Fibroblast of gingiva (primary cell): Measurements from ENCODE around the gene VCPKMT.

Source experiments
- DNase-seq: peaks from one replicate; pipeline ENCODE4 v3.0.0-alpha.2; 2011; ENCODE audit warnings: low read depth

VCPKMT gene

DNA sequence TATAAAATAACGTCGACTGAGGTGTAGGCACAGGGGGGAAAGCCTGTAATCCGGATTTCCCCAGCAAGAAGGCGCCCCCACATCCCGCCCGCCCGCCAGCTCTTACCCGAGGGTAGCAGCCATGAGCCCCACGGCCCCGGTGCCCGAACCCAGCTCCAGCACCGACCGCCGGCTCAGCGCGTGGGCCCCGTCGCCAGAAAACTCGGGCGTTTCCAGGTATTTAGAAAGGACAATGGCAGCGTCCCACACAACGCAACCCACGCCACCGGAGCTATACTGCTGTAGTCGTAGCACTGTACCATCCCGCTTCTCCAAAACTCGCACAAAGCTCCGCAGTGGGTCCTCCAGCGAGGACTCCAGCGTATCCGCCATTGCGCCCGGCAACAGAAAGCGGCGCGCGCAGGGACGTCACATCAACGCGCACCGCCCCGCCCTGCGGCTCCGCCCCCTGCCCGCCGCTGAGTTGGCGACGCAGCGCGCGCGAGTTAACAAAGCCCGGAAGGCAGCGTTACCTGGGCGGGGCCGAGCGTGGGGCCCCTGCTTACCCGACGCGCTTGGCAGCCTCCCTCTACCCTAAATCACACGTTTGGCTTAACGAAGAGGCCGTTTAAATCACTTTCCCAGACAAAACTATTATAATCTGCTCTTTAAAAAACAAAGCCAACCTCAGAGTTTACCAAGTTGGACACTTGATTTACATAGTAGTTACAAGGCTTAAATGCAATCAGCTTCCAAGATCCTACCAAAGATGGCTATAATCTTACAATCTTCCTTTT lies at the start of gene VCPKMT:
Gene VCPKMT (minus strand): TSS at position 392 of the 776 bp plus-strand sequence. CDS start 20 bp downstream, at position 372.
- DNase-seq, result peak; percentile 87

DNA sequence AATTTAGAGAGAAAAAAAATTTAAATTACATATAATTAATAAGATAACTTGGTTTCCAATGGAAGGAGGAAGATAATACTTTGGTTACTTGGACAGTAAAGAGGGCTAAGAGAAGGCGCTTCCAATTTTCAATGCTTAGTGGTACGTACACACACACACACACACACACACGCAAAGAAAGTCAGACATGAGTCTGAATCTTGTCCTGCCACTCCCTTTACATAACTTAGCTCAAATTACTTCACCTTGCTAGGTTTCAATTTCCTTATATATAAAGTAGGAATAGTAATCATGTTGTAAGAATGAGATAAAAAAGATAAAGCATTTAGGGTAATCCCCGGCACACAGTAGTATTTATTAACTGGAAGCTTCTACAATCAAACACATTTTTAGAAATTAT lies 39.7 kb upstream of the VCPKMT start:
- DNase-seq, result no peak

DNA sequence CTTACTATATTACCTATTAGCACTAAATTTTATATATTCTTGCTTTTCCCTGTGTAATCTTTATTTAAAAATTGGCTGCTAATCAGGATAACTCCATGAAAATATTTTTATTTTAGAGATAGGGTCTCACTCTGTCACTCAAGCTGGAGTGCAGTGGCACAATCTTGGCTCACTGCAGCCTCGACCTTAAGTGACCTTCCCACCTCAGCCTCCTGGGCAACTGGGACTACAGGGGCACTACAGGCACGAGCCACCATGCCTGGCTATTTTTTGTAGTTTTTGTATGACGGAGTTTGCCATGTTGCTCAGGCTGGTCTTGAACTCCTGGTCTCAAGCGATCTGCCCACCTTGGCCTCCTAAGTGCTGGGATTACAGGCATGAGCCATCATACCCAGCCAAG lies 32.4 kb upstream of the VCPKMT start:
- DNase-seq, result no peak

DNA sequence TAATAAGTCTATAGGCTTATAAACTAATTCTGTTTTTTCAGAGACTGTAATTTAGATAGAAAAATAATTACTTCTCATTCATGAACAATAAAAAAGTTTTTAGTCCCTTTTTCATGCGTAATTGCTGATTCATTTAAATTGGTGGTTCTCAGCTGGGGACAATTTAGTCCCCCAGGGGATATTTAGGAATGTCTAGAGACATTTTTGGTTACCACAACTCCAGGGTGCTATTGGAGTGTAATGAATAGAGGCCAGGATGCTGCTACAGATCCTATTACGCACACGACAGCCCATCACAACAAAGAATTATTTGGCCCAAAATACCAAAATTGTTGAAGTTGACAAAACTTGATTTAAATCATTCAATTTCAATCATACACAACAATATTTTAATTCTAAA lies 22.8 kb upstream of the VCPKMT start:
- DNase-seq, result peak; percentile 19

DNA sequence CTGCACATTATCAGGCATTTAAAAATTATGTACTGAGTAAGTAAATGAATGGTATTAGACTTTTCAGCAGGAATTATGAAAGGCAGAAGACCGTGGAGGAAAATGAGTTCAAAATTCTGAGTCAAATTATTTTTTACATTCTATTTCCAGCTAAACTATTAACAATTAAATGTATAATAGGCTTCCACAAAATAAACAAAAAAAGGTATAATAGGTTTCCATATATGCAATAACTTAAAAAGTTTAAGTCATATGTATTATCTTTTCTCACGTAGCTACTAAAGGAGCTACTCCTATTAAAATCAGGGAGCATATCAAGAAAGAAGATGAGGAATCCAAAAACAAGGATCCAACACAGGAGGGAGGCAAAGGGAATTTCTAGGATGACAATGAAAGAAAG lies 11.4 kb upstream of the VCPKMT start:
- DNase-seq, result no peak

DNA sequence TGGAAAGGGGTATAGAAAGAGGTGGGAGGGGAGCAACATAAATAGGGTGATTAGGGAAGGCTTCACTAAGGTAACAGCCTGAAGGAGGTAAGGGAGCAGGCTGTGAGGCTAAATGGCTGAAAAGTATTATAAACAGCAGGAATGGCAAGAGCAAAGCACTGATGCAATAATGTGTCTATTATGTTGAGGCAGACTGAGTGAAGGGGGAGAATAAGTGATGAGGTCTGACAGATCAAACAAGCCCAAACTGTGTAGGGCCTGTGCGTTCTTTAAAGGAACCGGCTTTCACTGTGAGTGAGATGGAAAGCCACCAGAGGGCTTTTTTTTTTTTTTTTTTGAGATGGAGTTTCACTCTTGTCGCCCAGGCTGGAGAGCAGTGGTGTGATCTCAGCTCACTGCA lies 6.7 kb upstream of the VCPKMT start:
- DNase-seq, result no peak

DNA sequence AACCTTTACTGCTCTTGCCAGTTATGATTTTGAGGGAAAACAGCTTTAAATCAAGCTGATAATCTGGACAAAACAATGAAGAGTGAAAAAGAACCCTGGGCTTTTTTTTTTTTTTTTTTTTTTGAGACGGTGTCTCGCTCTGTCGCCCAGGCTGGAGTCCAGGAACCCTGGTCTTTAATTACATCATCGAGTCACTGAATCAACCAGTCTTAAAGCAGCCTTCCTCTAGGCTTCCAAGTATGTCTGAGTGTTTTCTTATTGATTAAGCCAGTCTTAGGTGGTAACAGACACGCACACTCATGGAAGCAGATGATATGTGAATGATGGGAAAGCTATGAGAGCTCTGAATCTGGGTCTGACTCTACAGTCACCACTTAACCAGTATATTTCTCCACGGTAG lies 5.9 kb upstream of the VCPKMT start:
- DNase-seq, result no peak

DNA sequence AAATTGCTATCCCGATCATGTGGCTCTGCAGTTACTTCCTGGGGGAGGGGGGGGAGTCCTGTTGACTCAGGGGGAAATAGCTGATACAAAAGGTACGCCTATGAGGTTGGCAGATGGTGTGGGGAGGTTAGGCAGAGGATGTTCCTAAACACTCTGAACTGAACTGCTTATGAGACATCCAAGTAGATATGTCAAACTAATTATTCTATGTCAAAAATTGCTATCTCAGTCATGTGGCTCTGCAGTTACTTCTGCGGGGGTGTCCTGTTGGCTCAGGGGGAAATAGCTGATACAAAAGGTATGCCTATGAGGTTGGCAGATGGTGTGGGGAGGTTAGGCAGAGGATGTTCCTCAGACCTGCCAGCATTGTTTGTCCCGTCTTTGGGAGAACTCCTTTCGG lies 5.1 kb upstream of the VCPKMT start:
- no peak for DNase-seq

DNA sequence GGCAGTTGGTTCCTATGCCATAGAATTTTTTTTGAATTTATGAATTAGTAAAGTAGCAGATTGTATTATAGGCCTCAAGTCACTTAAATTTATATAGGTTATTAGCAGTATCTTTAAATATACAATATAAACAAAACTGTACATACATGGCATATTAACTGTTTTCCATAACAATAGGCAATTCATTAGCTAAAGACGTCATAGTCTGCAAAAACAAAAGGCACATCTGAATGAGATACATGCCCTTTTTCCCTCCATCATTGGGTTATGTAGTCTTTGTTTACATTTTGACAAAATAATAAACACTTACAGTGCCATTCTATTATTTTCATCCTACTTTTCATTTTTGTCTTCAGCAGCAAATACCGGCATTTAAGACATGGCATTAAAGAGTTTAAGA lies 1.1 kb upstream of the VCPKMT start:
- no peak for DNase-seq

DNA sequence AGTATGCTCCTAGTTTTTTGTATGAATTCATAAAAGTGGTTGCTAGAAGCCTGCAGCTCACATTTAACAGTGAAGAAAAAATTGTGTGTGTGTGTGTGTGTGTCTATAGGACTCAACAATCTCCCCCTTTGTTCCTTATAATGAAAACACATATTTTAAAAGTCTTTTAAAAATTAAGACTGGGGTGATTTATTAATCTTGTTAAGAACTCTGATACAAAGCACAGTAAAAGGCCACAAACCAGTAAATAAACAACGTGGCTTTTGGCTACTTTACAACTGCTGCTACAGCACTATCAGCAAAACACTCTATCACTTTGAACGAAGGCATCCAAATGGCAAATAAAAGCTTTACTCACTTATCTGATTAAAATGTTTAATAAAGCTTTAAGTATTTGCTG lies 594 bp upstream of the VCPKMT start:
- no peak for DNase-seq

DNA sequence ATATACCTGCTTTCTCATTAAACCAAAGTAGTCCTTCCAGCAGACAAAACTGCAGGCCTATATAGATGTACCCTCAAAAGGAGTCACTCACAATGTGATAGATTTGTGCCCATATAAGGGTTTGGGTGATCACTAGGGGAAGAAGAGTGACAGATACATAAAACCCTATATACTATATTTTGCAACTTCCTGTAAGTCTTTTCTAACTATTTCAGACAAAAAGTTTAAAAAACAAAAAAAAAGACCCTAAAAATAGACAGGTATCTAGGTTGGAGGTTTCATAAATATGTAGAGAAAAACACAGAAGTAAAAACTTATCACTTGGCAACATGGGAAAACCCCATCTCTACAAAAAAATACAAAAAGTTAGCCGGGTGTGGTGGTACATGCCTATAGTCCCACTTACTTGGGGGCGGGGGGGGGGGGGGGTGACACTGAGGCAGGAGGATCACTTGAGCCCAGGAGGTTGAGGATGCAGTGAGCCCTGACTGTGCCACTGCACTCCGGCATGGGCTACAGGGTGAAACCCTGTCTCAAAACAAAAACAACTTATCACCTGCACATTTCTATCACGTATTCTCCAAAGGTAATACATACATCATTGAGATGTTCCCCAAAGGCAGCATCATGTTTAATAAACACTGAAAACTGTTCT lies 2.9 kb downstream of the VCPKMT start:
- DNase-seq, result no peak

DNA sequence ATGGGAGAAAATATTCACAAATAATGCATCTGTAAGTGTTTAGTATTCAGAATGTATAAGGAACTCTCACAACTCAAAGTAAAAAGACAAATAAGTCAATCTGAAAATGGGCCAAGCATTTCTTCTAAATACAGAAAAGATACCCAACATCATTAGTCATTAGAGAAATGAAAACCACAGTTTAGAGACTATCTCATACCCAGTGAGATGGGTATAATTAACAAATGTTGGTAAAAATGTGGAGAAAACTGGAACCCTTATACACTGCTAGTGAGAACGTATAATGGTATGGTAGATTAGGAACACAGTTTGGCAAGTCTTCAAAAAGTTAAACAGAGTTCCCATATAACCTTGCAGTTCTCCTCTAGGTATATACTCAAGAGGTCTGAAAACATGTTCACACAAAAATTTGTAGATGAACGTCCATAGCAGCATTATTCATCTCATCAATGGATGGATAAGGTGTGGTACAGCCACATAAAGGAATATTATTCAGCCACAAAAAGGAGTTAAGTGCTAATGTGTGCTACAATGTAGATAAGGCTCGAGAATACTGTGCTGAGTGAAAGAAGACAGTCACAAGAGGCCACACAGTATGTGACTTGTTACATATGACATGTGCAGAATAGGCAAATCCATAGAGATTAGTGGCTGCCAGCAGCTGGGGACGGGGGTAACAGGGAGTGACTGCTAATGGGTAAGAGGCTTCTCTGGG lies 5.9 kb downstream of the VCPKMT start:
- DNase-seq, result no peak

DNA sequence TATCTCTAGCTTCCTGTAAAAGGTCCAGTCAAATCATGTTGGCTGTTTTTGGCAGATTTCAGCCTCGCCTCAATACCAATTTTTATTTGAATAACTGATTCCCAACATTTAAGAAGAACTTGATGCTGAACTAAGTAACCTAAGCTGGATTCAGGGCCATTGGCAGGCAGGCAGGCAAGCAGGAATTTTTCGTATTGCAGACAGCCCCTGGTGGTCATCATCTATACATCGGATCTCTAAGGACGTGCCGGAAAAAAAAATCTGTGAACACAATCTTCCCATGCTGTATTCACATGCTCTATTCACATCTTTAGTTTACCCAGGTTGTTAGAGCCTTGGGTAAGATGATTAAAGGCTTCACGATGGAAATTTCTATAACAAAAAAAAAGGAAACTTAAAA lies 7.0 kb downstream of the VCPKMT start:
- DNase-seq, result peak; percentile 16

DNA sequence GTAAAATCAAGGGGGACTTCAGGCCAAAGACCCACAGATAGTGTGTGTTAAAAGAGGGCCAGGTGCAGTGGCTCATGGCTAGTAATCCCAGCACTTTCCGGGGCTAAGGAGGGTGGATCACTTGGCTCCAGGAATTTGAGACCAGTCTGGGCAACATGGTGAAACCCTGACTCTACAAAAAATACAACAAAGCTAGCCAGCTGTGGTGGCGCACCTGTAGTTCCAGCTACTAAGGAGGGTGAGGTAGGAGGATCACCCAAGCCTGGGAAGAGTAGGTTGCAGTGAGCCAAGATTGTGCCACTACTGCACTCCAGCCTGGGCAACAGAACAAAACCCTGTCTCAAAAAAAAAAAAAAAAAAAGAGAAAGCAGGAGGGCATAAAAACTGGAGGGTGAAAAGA lies 8.5 kb downstream of the VCPKMT start:
- no peak for DNase-seq

DNA sequence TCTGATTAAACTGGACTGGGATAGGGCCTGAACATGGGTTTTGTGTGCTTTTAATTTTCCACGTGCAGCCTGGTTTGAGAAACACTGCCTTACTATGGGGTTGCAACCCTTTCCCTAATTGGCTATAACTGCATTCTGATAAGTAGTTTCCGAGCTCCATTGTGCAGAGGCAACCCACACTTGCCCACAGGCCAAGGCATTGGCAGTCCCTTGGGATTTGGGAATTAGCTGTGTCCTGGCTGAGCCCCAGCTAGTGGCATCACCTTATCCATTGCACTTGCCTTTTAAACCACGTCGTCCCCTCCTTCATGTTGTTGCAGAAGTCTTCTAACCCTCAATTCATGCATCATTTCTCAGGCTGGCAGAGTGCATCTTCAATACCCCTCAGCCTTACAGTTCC lies 10.2 kb downstream of the VCPKMT start:
- peak; percentile 14 for DNase-seq

DNA sequence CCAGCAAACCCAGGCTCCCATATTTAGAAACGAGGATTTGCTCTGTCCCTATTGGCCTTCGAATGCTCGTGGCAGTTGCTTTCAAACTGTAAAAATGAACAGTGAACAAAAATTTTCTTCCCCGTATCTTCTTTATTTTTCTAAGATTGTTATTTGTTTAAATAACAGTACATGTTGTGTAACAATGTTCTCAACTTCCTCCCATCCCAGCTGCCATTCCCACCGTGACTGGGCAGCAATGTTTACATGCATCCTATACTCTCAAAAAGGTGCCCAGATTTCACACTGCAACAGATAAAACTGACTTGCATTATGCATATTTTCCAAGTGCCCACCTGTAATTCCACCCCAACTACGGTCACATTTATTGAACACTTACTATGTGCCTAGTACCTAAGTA lies 12.8 kb downstream of the VCPKMT start:
- peak; percentile 11 for DNase-seq

DNA sequence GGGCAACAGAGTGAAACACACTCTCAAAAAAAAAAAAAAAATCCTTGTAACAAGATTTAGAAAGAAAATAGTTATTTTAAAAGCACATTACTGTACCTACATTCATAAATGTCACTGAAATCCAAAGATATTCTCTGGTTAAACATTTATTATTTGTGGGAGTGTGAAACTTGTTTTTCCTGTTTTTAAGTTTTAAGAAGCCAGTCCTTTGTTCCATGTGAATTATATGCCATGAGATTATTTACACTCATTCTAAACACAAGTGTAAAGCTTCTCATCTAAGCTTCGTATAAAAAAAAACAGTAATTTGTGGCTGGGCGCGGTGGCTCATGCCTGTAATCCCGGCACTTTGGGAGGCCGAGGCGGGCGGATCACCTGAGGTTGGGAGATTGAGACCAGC lies 15.0 kb downstream of the VCPKMT start:
- no peak for DNase-seq

DNA sequence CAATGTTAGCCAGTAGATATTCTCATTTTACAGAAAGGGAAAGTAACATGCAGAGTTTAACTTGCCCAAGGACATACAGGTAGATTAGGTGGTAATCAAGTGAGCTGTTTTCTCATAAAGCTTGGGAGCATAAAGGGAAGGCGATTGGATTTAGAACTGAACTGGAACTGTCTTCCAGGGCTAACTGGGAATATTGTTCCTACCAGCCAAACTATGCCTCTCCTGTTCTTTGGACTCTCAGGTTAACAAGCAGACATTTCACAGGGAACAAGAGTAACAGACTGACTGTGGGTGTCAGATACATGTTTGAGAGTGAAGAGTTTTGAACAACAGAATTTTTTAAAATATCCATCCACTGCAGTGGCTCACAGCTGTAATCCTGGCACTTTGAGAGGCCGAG lies 15.6 kb downstream of the VCPKMT start:
- no peak for DNase-seq

DNA sequence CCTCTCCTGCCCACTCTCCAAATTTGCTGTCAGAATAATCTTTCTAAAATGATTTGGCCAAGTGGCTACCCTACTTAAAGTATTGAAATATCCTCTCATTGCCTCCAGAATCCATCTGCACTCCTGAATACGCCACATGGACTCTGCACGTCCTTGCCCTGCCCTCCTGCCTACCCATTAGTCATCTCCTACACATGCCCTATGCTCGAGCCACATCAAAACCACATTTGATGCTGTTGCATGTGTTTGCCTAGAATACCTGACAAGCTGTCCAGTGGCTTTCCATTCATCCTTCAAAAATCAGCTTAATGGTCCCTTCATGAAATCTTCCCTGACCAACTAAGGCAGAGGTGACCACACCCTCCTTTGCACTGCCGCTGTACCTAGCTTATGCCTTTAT lies 17.0 kb downstream of the VCPKMT start:
- DNase-seq, result no peak

DNA sequence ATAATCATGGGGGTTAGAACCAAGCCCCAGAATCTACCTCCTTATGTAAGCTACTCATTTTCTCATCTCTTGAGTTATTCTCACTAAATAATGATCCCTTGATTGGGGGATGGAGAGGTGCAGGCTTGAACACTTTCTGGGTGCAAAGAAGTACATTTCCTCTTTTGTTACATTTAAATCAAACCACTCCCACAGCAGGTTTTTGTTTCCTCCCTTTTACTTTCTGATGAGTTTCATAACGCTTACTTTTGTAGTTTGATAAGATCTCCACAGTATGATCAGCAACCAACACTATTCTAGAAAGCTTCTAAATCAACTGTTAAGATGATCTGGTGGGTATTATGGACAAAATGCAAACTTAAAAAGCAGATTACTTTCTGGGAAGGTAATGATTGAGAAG lies 20.5 kb downstream of the VCPKMT start:
- DNase-seq, result no peak

DNA sequence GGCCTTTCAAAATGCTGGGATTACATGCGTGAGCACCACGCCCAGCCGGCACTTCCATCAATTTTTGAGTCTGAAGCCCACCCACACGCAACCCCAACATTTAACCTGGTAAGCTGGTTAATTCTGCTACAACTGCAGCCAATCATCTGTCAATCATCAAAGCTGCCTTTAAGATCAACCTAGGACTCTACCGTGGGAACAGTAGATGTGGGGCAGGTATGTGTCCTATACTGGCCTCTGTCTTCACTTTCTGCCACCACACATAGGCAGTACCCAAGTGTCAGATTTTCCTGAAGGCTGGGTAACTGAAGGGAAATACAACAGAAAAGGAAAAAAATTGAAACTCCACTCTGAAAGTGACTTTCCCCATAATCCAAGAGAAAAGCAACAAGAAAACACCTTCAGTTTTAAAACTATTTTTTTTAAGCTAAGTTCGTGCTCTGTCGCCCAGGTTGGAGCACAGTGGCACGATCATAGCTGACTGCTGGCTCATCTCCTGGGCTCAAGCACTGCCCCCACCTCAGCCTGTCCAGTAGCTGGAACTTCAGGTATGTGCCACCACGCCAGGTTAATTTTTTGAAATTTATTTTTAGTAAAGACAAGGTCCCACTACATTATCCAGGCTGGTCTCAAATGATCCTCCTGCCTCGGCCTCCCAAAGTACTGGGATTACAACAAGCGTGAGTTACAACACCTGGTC lies 22.2 kb downstream of the VCPKMT start:
- DNase-seq, result no peak

DNA sequence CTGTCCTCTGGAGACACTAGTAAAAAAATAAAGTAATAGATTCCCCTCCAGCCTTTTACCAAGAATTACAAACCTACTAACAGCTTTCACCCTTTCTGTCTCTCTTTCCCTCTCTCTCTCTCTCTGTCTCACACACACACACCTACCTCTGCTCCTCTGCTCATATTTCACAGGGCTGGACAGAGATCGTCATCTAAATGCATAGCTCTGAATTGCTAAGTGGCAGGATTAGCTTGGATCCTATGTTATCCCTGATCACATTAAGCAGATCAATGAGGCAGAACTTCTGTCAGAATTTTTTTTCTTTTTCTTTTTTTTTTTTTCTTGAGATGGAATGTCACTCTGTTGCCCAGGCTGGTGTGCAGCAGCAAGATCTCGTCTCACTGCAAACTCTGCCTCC lies 22.9 kb downstream of the VCPKMT start:
- no peak for DNase-seq
